ENCODE measurements around the gene SLC2A6.

SLC2A6 gene

DNA sequence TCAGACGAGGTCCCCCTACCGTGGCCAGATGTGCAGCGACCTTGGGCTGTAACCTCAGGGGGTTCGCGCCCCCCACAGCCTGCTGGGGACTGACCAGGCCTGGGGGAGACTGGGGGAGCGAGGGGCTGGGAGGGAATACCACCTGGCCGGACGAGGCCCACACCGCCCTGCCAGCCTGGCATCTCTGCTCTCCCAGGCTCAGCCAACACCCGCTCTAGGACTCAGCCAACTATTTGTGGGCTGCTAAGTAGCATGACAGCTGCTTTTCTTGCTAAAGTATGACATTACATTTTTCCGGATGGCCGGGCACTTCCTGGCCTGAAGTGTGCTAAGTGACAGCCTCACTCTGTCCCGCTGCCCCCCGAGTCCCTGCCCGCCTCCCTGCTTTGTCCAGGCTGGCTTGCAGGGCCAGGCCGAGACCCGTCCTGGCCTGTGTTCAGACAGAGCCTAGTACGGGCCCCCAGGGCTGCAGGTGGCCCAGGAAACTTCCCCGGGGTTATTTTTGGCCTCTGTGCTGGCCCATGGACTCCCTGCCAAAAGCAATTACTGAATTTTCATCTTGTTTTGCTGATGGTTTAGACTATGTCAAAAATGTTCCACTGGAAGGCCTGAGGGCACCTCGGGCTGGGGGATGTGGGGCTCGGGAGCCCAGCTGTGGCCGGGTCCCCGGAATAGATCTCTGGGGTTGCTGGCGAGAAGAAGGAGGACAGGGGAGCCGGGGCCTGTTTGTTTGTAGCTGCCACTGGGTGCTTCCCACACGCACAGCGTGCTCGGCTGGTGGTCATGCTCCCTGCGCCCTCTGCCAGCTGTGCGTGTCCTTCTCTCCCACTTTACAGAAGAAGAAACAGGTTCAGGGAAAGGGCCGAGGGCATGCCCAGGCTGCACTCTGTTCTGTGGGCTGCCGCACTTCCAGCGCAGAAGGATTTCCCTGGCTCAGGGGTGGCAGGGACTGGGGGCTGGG lies 13.4 kb upstream of the SLC2A6 start:
- no peak overlapping the region for H3K27ac ChIP-seq
- TF ChIP-seq, protein P1, sequence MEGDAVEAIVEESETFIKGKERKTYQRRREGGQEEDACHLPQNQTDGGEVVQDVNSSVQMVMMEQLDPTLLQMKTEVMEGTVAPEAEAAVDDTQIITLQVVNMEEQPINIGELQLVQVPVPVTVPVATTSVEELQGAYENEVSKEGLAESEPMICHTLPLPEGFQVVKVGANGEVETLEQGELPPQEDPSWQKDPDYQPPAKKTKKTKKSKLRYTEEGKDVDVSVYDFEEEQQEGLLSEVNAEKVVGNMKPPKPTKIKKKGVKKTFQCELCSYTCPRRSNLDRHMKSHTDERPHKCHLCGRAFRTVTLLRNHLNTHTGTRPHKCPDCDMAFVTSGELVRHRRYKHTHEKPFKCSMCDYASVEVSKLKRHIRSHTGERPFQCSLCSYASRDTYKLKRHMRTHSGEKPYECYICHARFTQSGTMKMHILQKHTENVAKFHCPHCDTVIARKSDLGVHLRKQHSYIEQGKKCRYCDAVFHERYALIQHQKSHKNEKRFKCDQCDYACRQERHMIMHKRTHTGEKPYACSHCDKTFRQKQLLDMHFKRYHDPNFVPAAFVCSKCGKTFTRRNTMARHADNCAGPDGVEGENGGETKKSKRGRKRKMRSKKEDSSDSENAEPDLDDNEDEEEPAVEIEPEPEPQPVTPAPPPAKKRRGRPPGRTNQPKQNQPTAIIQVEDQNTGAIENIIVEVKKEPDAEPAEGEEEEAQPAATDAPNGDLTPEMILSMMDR (IDR thresholded peaks at IDR 0.05), result no peak
- TF ChIP-seq ZFX (IDR thresholded peaks at IDR 0.05; ENCODE audit: borderline replicate concordance), result no peak

DNA sequence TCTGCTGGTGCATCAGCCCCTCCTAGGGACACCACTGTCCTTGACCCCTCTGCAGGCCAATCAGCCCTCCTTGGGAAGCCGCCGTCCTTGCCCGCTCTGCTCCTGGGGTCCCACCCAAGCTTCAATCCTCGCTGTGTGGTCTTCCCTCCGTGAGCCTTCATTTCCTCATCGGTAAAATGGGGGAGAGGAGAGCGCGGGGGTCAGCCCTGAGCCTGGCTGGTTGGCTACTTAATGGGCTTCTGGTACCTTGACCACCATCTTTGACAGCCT lies 12.7 kb upstream of the SLC2A6 start:
- no peak for TF ChIP-seq ZFX (IDR thresholded peaks at IDR 0.05; ENCODE audit: borderline replicate concordance)
- TF ChIP-seq, protein P1 (IDR thresholded peaks at IDR 0.05), result no peak
- no peak overlapping the region for H3K27ac ChIP-seq

DNA sequence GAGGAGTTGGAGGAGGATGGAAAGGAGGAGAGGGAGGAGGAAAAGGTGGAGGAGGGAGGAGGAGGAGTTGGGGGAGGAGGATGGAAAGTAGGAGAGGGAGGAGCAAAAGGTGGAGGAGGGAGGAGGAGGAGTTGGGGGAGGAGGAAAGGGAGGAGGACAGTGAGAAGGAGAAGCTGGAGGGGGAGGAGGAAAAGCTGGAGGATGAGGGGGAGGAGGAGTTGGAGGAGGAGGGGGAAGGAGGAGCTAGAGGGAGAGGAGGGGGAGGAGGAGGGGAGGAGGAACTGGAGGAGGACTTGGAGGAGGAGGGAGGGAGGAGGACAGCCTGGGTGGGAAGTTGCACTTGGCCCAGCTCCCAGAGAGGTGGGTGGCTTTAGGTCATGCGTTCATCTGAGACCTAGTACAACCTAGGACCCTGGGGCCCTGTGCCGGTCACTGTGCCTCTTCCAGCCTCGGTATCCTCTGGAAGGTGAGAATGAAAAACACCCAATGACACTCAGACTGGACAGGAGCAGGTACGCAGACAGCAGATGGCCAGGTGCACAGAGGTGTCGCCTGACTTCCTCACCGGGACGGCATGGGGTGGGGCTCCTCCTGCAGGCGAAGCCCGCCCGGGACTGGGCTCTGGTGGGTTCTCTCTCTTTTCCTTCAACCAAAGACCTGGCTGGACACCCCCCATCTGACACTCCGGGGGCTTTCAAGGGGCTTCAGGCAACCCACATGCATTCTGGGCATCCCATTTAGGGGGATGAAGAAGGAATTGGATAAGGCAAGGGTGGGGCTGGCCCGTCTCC lies 12.2 kb upstream of the SLC2A6 start:
- no peak overlapping the region for H3K27ac ChIP-seq
- TF ChIP-seq ZFX (IDR thresholded peaks at IDR 0.05; ENCODE audit: borderline replicate concordance), result no peak
- TF ChIP-seq, protein P1 (IDR thresholded peaks at IDR 0.05), result no peak

GRCh38 chr9:133490201-133490681 lies 11.3 kb upstream of the SLC2A6 start:
- H3K27ac ChIP-seq, result no peak overlapping the region
- TF ChIP-seq, protein P1 (IDR thresholded peaks at IDR 0.05), result no peak
- TF ChIP-seq ZFX (IDR thresholded peaks at IDR 0.05; ENCODE audit: borderline replicate concordance), result no peak

DNA sequence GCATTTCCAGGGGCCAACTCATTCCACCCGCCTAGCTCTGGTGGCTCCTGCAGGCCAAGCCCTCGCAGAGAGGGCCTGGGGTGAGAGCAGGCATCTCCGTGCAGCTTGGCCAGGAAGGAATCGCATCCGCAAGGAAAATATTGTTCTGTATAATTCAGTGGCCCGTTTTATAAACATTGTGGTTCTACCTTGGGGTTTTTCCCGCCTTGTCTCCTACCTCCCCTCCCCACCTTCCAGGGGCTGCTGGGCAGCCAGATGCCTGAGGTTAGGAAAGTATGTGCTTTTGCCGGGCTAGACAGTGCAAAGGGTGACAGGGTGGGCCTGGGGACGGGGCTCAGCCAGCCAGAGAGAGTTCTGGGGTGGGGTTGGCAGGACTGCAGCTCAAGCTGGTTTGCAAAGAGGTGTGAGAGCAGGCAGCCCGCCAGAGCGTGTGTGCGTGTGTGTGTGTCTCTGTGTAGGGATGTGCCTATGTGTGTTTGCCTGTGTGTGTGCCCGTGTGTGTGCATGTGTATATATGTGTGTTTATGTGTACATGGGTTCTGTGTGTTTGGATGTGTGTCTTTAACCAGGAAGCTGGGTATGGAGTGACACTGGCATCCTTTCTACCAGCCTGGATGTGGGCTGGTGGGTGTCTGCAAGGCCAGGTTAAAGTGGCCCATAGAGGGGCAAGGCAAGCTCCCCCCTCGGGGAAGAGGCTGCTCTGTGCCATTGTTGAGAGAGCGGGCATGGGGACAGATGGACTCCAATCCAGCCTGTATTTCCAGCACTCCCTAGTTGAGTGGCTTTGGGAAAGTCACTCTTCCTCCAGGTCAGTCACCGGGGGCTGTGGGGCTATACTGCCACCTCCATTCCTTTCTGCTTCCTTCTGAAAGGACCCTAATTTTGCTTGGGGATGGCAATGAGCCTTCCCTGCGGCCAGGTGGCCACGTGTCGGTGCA lies 10.6 kb upstream of the SLC2A6 start:
- TF ChIP-seq, protein P1 (IDR thresholded peaks at IDR 0.05), result no peak
- no peak for TF ChIP-seq ZFX (IDR thresholded peaks at IDR 0.05; ENCODE audit: borderline replicate concordance)
- H3K27ac ChIP-seq, result no peak overlapping the region

GRCh38 chr9:133488686-133489252 lies 9.9 kb upstream of the SLC2A6 start:
- TF ChIP-seq, protein P1 (IDR thresholded peaks at IDR 0.05), result no peak
- no peak for TF ChIP-seq ZFX (IDR thresholded peaks at IDR 0.05; ENCODE audit: borderline replicate concordance)

More at GRCh38 chr9:133488686-133489252, 9.9 kb upstream of the SLC2A6 start:
- H3K27ac ChIP-seq, result no peak overlapping the region
